ENCODE data around the gene ATP2C2.

Gene ATP2C2

GRCh38 chr16:84404936-84405639 lies 36.8 kb downstream of the ATP2C2 start:
- Histone ChIP-seq H3K9ac (ENCODE audit: low read length) (no peak overlapping the region), H3K4me3 (ENCODE audit: low read length) (no peak overlapping the region), H3K4me1 (ENCODE audit: control insufficient read depth, low read depth, low read length) (no peaks in the 10 kb centered on the region), H3K27ac (ENCODE audit: low read length) (no peak overlapping the region), H3K9me3 (ENCODE audit: control insufficient read depth, low read depth, low read length) (no peaks in the 10 kb centered on the region), H3K36me3 (ENCODE audit: control insufficient read depth, low read depth, low read length) (no peaks in the 10 kb centered on the region), H3K27me3 (ENCODE audit: control insufficient read depth, insufficient read depth, low read length) (no peaks in the 10 kb centered on the region)

GRCh38 chr16:84406006-84406963 lies 37.9 kb downstream of the ATP2C2 start:
- H3K27ac ChIP-seq (ENCODE audit: low read length), result no peak overlapping the region
- H3K4me3 ChIP-seq (ENCODE audit: low read length), result no peak overlapping the region
- H3K27me3 ChIP-seq (ENCODE audit: control insufficient read depth, insufficient read depth, low read length), result no peaks in the 10 kb centered on the region
- H3K36me3 ChIP-seq (ENCODE audit: control insufficient read depth, low read depth, low read length), result no peaks in the 10 kb centered on the region
- no peaks in the 10 kb centered on the region for H3K9me3 ChIP-seq (ENCODE audit: control insufficient read depth, low read depth, low read length)
- no peak overlapping the region for H3K9ac ChIP-seq (ENCODE audit: low read length)
- H3K4me1 ChIP-seq (ENCODE audit: control insufficient read depth, low read depth, low read length), result no peaks in the 10 kb centered on the region

- no peaks in the 10 kb centered on the region for H3K36me3 ChIP-seq (ENCODE audit: control insufficient read depth, low read depth, low read length)
- H3K9me3 ChIP-seq (ENCODE audit: control insufficient read depth, low read depth, low read length), result no peaks in the 10 kb centered on the region
- H3K27me3 ChIP-seq (ENCODE audit: control insufficient read depth, insufficient read depth, low read length), result no peaks in the 10 kb centered on the region
- no peak overlapping the region for H3K4me3 ChIP-seq (ENCODE audit: low read length)
- no peak overlapping the region for H3K9ac ChIP-seq (ENCODE audit: low read length)
- no peak overlapping the region for H3K27ac ChIP-seq (ENCODE audit: low read length)
- no peaks in the 10 kb centered on the region for H3K4me1 ChIP-seq (ENCODE audit: control insufficient read depth, low read depth, low read length)
These were observed 39.4 kb downstream of the ATP2C2 start for GRCh38 chr16:84407588-84408313.

- Histone ChIP-seq H3K9ac (ENCODE audit: low read length) (no peak overlapping the region), H3K27me3 (ENCODE audit: control insufficient read depth, insufficient read depth, low read length) (no peaks in the 10 kb centered on the region), H3K36me3 (ENCODE audit: control insufficient read depth, low read depth, low read length) (no peaks in the 10 kb centered on the region), H3K27ac (ENCODE audit: low read length) (no peak overlapping the region), H3K9me3 (ENCODE audit: control insufficient read depth, low read depth, low read length) (no peaks in the 10 kb centered on the region), H3K4me3 (ENCODE audit: low read length) (no peak overlapping the region), H3K4me1 (ENCODE audit: control insufficient read depth, low read depth, low read length) (no peaks in the 10 kb centered on the region)
These were observed 40.0 kb downstream of the ATP2C2 start for GRCh38 chr16:84408314-84408690.

- Histone ChIP-seq H3K9me3 (ENCODE audit: control insufficient read depth, low read depth, low read length) (no peaks in the 10 kb centered on the region), H3K4me1 (ENCODE audit: control insufficient read depth, low read depth, low read length) (no peaks in the 10 kb centered on the region), H3K27me3 (ENCODE audit: control insufficient read depth, insufficient read depth, low read length) (no peaks in the 10 kb centered on the region), H3K27ac (ENCODE audit: low read length) (no peak overlapping the region), H3K9ac (ENCODE audit: low read length) (no peak overlapping the region), H3K36me3 (ENCODE audit: control insufficient read depth, low read depth, low read length) (no peaks in the 10 kb centered on the region), H3K4me3 (ENCODE audit: low read length) (no peak overlapping the region)
These were observed 40.5 kb downstream of the ATP2C2 start for GRCh38 chr16:84408856-84409255.

GRCh38 chr16:84410361-84411138 lies 42.2 kb downstream of the ATP2C2 start:
- no peaks in the 10 kb centered on the region for H3K9me3 ChIP-seq (ENCODE audit: control insufficient read depth, low read depth, low read length)
- no peaks in the 10 kb centered on the region for H3K4me1 ChIP-seq (ENCODE audit: control insufficient read depth, low read depth, low read length)
- H3K9ac ChIP-seq (ENCODE audit: low read length), result no peak overlapping the region
- H3K4me3 ChIP-seq (ENCODE audit: low read length), result no peak overlapping the region
- no peak overlapping the region for H3K27ac ChIP-seq (ENCODE audit: low read length)
- H3K27me3 ChIP-seq (ENCODE audit: control insufficient read depth, insufficient read depth, low read length), result no peaks in the 10 kb centered on the region
- H3K36me3 ChIP-seq (ENCODE audit: control insufficient read depth, low read depth, low read length), result no peaks in the 10 kb centered on the region

GRCh38 chr16:84411768-84412167 lies 43.4 kb downstream of the ATP2C2 start:
- no peaks in the 10 kb centered on the region for H3K27me3 ChIP-seq (ENCODE audit: control insufficient read depth, insufficient read depth, low read length)
- no peak overlapping the region for H3K4me3 ChIP-seq (ENCODE audit: low read length)
- no peaks in the 10 kb centered on the region for H3K36me3 ChIP-seq (ENCODE audit: control insufficient read depth, low read depth, low read length)
- H3K27ac ChIP-seq (ENCODE audit: low read length), result no peak overlapping the region
- no peaks in the 10 kb centered on the region for H3K4me1 ChIP-seq (ENCODE audit: control insufficient read depth, low read depth, low read length)
- no peak overlapping the region for H3K9ac ChIP-seq (ENCODE audit: low read length)
- no peaks in the 10 kb centered on the region for H3K9me3 ChIP-seq (ENCODE audit: control insufficient read depth, low read depth, low read length)

GRCh38 chr16:84412262-84412661 lies 43.9 kb downstream of the ATP2C2 start:
- H3K4me1 ChIP-seq (ENCODE audit: control insufficient read depth, low read depth, low read length), result no peaks in the 10 kb centered on the region
- no peak overlapping the region for H3K27ac ChIP-seq (ENCODE audit: low read length)
- H3K36me3 ChIP-seq (ENCODE audit: control insufficient read depth, low read depth, low read length), result no peaks in the 10 kb centered on the region
- H3K9me3 ChIP-seq (ENCODE audit: control insufficient read depth, low read depth, low read length), result no peaks in the 10 kb centered on the region
- H3K9ac ChIP-seq (ENCODE audit: low read length), result no peak overlapping the region
- H3K27me3 ChIP-seq (ENCODE audit: control insufficient read depth, insufficient read depth, low read length), result no peaks in the 10 kb centered on the region
- H3K4me3 ChIP-seq (ENCODE audit: low read length), result no peak overlapping the region

- Histone ChIP-seq H3K9ac (ENCODE audit: low read length) (no peak overlapping the region), H3K4me3 (ENCODE audit: low read length) (no peak overlapping the region), H3K9me3 (ENCODE audit: control insufficient read depth, low read depth, low read length) (no peaks in the 10 kb centered on the region), H3K27ac (ENCODE audit: low read length) (no peak overlapping the region), H3K27me3 (ENCODE audit: control insufficient read depth, insufficient read depth, low read length) (no peaks in the 10 kb centered on the region), H3K36me3 (ENCODE audit: control insufficient read depth, low read depth, low read length) (no peaks in the 10 kb centered on the region), H3K4me1 (ENCODE audit: control insufficient read depth, low read depth, low read length) (no peaks in the 10 kb centered on the region)
These were observed 45.1 kb downstream of the ATP2C2 start for GRCh38 chr16:84413244-84414004.

- H3K4me1 ChIP-seq (ENCODE audit: control insufficient read depth, low read depth, low read length), result no peaks in the 10 kb centered on the region
- no peaks in the 10 kb centered on the region for H3K9me3 ChIP-seq (ENCODE audit: control insufficient read depth, low read depth, low read length)
- H3K9ac ChIP-seq (ENCODE audit: low read length), result no peak overlapping the region
- H3K36me3 ChIP-seq (ENCODE audit: control insufficient read depth, low read depth, low read length), result no peaks in the 10 kb centered on the region
- no peak overlapping the region for H3K4me3 ChIP-seq (ENCODE audit: low read length)
- H3K27me3 ChIP-seq (ENCODE audit: control insufficient read depth, insufficient read depth, low read length), result no peaks in the 10 kb centered on the region
- H3K27ac ChIP-seq (ENCODE audit: low read length), result no peak overlapping the region
These were observed 46.5 kb downstream of the ATP2C2 start for GRCh38 chr16:84414789-84415326.

All from iPS-18a (cell line).